NCI-H446 treated with DMSO at 0.1 percent for 48 hours (cell line): Measurements from ENCODE around the gene AAK1.
"Not testable (repeated sequence)": the region's sequence is repeated elsewhere in the genome, so short reads cannot be mapped to it uniquely, and the experiment has no call there.

ENCODE experiments used
- DNase-seq: peaks from one replicate; lab custom pipeline; 2025; lab: John Stamatoyannopoulos, UW

The AAK1 gene

DNA sequence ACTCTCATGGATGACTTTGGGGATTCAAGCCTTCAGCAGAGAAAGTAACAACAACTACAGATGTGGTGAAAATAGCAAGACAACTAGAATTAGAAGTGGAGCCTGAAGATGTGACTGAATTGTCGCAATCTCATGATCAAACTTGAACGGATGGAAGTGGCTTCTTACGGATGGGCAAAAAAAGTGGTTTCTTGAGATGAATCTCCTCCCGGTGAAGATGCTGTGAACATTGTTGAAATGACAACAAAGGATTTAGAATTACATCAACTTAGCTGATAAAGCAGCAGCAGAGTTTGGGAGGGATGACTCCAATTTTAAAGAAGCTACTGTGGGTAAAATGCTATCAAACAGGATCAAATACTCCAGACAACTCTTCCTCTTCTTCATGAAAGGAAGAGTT, 43.1 kb downstream of the AAK1 start:
- DNase-seq = no peak

DNA sequence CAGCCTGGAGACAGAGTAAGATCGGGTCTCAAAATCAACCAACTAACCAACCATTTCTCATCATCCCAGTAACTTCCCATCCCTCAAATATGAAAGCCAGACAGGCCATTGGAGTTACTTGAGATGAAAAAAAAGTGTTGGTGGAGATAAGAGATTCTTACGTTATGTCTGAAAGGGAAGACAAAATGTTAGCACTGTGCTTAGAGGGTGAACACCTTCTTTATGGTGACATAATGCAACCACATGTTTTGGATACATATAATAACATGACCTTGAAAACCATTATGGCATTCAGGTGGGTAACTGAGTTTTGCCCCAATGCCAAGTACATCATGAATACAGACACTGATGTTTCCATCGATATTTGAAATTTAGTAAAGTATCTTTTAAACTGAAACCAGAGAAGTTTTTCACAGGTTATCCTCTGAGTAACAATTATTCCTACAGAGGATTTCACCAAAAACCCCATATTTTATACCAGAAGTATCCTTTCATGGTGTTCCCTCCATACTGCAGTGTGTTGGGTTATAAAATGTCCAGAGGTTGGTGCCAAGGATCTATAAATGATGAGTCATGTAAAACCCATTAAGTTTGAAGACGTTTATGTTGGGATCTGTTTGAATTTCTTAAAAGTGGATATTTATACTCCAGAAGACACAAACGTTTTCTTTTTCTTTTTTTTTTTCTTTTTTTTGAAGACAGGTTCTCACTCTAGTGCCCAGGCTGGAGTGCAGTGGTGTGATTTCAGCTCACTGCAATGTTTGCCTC, 45.5 kb downstream of the AAK1 start:
- no peak for DNase-seq

GRCh38 chr2:69597105-69597504, 46.4 kb downstream of the AAK1 start:
- no peak for DNase-seq

- no peak for DNase-seq
These were observed 49.2 kb downstream of the AAK1 start for GRCh38 chr2:69594341-69594740.

GRCh38 chr2:69592511-69592910, 51.0 kb downstream of the AAK1 start:
- DNase-seq = no peak

GRCh38 chr2:69589973-69590652, 53.4 kb downstream of the AAK1 start:
- DNase-seq = no peak

DNA sequence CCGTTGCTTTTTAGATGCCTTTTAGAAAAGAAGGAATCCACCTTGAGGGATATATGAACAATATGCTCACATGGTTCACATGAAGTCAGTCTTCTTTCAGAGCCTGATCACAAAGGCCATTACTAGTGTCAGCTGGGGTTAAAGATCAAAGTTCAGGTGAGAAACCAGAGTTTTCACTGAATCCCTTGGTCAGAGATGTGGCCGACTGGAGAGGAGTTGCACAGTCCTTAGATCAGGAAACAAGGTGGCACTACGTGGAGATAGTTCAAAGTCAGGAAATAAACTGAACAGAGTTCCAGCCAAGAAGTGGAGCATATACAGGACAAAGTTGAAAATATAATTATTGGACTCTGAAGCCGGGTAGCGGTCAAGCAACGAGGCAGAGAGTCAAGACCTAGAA, 54.6 kb downstream of the AAK1 start:
- DNase-seq = no peak

DNA sequence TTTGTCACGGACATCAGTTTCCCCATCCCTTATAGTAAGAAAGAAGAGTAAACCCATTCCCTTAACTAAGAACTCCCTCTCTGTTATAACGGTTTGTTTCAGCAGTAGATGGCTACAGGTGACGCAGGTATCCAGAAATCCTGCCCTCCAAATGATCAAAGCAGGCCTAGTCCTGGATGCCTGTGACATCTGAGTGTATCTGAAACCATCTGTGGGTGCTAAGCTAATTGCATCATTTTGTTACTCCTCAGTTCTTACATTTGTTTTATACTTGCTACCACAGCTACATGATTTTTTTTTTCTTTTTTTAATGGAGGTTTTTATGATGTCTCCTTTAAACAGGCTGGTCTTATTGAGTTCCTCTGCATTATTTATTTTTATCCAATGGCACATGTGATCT, 55.1 kb downstream of the AAK1 start:
- DNase-seq = no peak

GRCh38 chr2:69585855-69586555, 57.5 kb downstream of the AAK1 start:
- no peak for DNase-seq

- no peak for DNase-seq
These were observed 59.2 kb downstream of the AAK1 start for GRCh38 chr2:69584127-69584889.

DNA sequence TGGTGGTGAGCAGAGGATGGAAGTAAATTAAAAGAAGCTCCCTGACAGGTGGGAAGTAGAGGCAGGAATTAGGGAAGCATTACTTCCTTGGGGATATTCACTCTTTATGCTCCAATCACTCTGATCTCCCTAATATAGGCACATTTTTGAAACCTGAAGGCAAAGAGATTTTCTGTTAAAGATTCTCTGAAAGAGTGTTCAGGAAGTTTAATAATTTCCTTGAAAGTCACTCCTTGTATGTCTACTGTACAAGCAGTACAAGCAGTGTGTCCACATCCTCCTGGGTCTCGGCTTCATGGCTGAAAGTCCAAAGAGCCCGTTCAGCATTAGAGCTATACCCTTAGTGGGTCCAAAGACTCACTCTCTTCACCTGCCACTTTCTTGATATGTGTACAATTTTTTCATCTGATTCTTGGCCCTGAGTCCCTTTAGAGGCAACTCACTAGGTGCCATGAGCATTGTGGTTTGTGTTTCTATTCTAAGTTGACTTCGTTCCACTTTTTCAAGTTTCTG, 60.2 kb downstream of the AAK1 start:
- DNase-seq = no peak

DNA sequence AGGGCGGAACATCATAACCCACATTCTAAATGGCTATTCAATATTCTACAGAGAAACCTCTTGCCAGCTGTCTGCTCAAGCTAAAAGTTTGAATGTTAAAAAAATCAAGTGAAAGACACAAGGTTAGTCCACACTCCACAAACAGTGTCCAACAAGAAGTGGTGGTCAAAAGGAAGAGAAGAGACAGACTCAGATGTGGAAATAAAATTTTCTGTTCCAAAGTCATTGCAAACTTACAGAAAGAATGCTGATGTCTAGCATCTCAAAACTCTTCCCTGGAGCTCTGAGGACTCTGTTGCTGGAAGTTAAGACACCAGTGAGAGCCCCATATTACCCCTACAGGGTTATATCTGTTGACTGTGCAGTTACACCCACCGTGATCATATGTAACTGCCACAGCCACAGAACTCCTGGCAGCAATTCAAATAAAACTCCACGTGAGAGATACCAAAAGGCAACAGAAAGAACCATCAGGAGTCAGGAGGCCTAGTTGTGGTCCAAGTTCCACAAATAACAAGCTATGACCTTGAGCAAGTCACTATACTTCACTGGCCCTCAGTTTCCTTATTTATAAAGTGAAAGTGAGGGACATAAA, 60.9 kb downstream of the AAK1 start:
- DNase-seq = no peak

DNA sequence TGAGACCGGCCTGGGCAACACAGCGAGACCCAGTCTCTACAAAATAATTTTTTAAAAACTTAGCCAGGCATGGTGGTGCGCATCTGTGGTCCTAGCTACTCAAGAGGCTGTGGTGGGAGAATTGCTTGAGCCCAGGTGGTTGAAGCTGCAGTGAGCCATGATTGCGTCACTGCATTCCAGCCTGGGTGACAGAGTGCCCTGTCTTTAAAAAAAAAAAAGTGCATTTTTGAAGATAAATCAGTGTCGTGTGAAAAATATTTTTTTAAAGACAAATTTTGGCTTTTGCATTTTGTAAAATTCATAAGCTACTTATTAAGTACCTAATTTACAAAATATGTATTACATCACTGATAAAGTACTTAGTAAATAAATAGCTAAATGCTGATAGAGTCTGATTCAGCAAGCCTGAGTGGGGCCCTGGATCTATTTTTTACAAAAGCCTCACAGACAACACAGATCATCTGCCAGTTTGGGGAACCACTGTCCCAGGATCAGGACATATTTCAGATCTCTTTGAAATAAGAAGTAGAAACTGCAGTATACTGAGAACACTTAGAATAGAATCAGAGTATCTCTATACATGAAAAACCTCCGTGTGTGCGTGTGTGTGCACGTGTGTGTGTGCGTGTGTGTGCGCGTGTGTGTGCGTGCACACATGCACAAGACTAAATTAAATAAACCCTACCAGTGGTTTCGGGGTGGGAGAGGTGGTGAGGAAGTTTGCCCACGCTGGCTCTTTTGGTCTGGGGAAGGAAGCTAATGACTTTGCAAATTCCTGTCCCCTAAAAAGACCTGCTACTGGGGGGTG, 61.6 kb downstream of the AAK1 start:
- no peak for DNase-seq

- DNase-seq = no peak
These were observed 63.1 kb downstream of the AAK1 start for GRCh38 chr2:69580486-69580885.

GRCh38 chr2:69579536-69579935, 64.0 kb downstream of the AAK1 start:
- no peak for DNase-seq

GRCh38 chr2:69578198-69578540, 65.4 kb downstream of the AAK1 start:
- DNase-seq = no peak

- DNase-seq = no peak
These were observed 65.9 kb downstream of the AAK1 start for GRCh38 chr2:69577467-69578197.

- DNase-seq = no peak
These were observed 66.7 kb downstream of the AAK1 start for GRCh38 chr2:69576880-69577279.

DNA sequence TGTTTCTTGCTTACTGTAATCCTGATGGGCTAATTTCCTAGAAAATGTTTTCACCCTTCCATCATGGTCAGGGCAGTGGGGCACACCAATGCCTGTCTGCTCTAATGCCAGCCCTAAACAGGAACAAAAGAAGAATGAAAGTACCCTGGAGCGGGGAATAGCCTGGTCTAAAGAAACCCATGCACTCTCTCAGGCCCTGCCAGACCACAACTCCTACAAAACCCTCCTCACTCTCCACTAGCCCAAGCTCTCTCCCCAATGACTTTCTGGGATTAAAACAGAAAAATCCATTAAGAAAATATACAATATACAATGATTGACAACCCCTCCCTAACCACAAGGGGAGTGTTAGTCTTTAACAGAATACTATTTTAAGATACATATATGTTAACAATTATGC, 67.6 kb downstream of the AAK1 start:
- DNase-seq = no peak

- not testable (repeated sequence) for DNase-seq
These were observed 68.2 kb downstream of the AAK1 start for GRCh38 chr2:69575371-69575770.
